ENCODE data around the gene TM4SF4.
"Not testable (repeated sequence)": the region's sequence is repeated elsewhere in the genome, so short reads cannot be mapped to it uniquely, and the experiment has no call there.

TM4SF4 gene

GRCh38 chr3:149442851-149443544 lies 31.5 kb upstream of the TM4SF4 start:
- no peak for DNase-seq (ENCODE audit: low spot score)
- in situ Hi-C loops (cut with MboI; ENCODE audit: low pct_unique_long_range_greater_than_20kb, low sequenced_read_pairs, unreplicated experiment) = no loop called here
- no peak for TF ChIP-seq CTCF (IDR thresholded peaks at IDR 0.05; ENCODE audit: extremely low read depth, insufficient read depth, missing control alignments)

GRCh38 chr3:149443545-149443912 lies 31.0 kb upstream of the TM4SF4 start:
- no peak for TF ChIP-seq CTCF (IDR thresholded peaks at IDR 0.05; ENCODE audit: extremely low read depth, insufficient read depth, missing control alignments)
- in situ Hi-C loops (cut with MboI; ENCODE audit: low pct_unique_long_range_greater_than_20kb, low sequenced_read_pairs, unreplicated experiment) = no loop called here
- DNase-seq (ENCODE audit: low spot score) = no peak

GRCh38 chr3:149444867-149445266 lies 29.6 kb upstream of the TM4SF4 start:
- in situ Hi-C loops (cut with MboI; ENCODE audit: low pct_unique_long_range_greater_than_20kb, low sequenced_read_pairs, unreplicated experiment) = not testable (repeated sequence)

GRCh38 chr3:149448331-149448831 lies 26.1 kb upstream of the TM4SF4 start:
- no peak for DNase-seq (ENCODE audit: low spot score)
- in situ Hi-C loops (cut with MboI; ENCODE audit: low pct_unique_long_range_greater_than_20kb, low sequenced_read_pairs, unreplicated experiment) = no loop called here
- TF ChIP-seq CTCF (IDR thresholded peaks at IDR 0.05; ENCODE audit: extremely low read depth, insufficient read depth, missing control alignments) = no peak

More at GRCh38 chr3:149444867-149445266, 29.6 kb upstream of the TM4SF4 start:
- not testable (repeated sequence) for DNase-seq (ENCODE audit: low spot score)

- no peak for DNase-seq (ENCODE audit: low spot score)
- in situ Hi-C loops (cut with MboI; ENCODE audit: low pct_unique_long_range_greater_than_20kb, low sequenced_read_pairs, unreplicated experiment) = no loop called here
- TF ChIP-seq CTCF (IDR thresholded peaks at IDR 0.05; ENCODE audit: extremely low read depth, insufficient read depth, missing control alignments) = no peak
Measured at GRCh38 chr3:149449182-149449581, 25.3 kb upstream of the TM4SF4 start.

- in situ Hi-C loops (cut with MboI; ENCODE audit: low pct_unique_long_range_greater_than_20kb, low sequenced_read_pairs, unreplicated experiment) = no loop called here
- no peak for DNase-seq (ENCODE audit: low spot score)
- TF ChIP-seq CTCF (IDR thresholded peaks at IDR 0.05; ENCODE audit: extremely low read depth, insufficient read depth, missing control alignments) = no peak
Measured at GRCh38 chr3:149449799-149450198, 24.7 kb upstream of the TM4SF4 start.

- in situ Hi-C loops (cut with MboI; ENCODE audit: low pct_unique_long_range_greater_than_20kb, low sequenced_read_pairs, unreplicated experiment) = no loop called here
- no peak for TF ChIP-seq CTCF (IDR thresholded peaks at IDR 0.05; ENCODE audit: extremely low read depth, insufficient read depth, missing control alignments)
- DNase-seq (ENCODE audit: low spot score) = no peak
Measured at GRCh38 chr3:149450281-149450680, 24.2 kb upstream of the TM4SF4 start.

All from GM13977 (cell line).